Left colon (tissue), 2 donors: ENCODE measurements around the gene ARF5. TPM values are rescaled to one million over a fixed set of nuclear protein-coding genes. Genes with fewer than 3 reads are reported as not detected.
A peak's percentile ranks its signal among the peaks of the same experiment; 100 is the strongest.
"Not testable (repeated sequence)": the region's sequence is repeated elsewhere in the genome, so short reads cannot be mapped to it uniquely, and the experiment has no call there.

Source experiments
- ATAC-seq: fragments of 200-7000 bp; cut with Tn5 transposase; one replicate; pipeline ENCODE4 v1.9.1; 2020; ENCODE audit warnings: mild to moderate bottlenecking, moderate library complexity
- DNase-seq, 2 donors: peaks; one replicate each; pipeline ENCODE4 v3.0.0-alpha.2; 2020
- intact Hi-C, 2 donors: fragments of 100-400 bp; cut with DNase I in 1 of 2; cut with micrococcal nuclease in 1 of 2; formaldehyde crosslinking; loops; one replicate each; pipeline versions ENCODE4 v1.11.2 to v1.14.0; 2022; cut with DNase I, micrococcal nuclease
- long read RNA-seq: library from polyadenylated mRNA; unstranded; transcript quantifications from one replicate; pipeline ENCODE4 v2.0.0, GENCODE V29; 2021
- total RNA-seq, 2 donors: library from RNA; stranded (reverse); fragmentation: NEBNext Ultra II Directional; extraction: Animal tissue kit (Norgen Biotek cat#: 25700); gene quantifications; one replicate each; pipeline ENCODE4 v1.2.1, GENCODE V29; 2021
- donor health status: DM: no; HTN: no; CAD: no.
- donor health status: DM: yes; HTN: yes; CAD: no.

The ARF5 gene
- total RNA-seq: 100 to 1,000 TPM; 164 to 172 TPM
- long read RNA-seq, transcript ARF5-201 (6 exons, 1,103 nt): major isoform, 110 of 134 reads
- long read RNA-seq, partial matches to known transcripts: 18 of 134 reads
- long read RNA-seq, other reads (novel, unspliced or antisense): 3 of 134 reads

DNA sequence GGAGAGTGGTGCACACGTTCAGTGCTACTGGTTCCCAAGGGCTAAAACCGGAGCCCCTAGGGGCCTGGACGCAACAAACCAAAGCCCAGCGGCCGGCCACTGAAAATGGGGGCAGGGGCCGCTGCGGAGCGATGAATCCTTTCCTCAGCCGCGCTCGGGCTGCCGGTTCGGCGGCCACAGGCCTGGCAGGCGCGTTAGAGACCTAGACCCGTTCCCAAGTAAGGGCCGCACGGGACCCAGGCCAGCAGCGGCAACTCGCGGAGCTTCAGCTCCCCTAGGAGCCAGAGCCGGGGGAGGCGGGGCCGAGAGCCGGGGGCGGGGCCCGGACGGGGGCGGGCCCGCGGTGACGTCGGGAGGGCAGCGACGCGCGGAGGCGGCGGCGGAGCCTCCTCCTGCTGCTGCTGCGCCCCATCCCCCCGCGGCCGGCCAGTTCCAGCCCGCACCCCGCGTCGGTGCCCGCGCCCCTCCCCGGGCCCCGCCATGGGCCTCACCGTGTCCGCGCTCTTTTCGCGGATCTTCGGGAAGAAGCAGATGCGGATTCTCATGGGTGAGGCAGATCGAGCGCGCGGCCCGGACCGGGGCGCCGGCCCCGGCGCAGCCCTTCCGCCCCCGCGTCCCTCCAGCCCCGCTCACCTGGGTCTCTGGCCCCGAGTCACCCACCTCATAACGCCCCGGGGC lies at the start of gene ARF5:
ARF5 (plus strand) TSS at position 393 of the 678 bp plus-strand sequence; CDS start at position 481, 88 bp downstream.
- intact Hi-C loops: no loop called here
- peak; percentile 87 to 90 for DNase-seq
- ATAC-seq: peak; percentile 85

DNA sequence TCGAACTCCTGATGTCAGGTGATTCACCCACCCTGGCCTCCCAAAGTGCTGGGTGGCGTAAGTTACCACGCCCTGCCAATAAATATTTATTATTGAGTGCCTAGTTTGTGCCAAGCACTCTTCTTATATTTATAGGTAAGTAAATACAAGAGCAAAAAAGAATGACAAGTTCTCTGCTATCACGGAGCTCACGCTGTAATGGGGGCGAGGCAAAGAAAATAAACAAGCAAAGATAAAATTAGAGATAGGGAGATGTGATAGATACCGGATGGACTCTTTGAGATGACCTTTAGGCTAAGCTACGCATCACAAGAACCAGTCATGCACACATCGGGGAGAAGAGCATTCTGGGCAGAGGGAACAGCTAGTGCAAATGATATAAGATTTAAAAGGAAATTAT lies 49.1 kb upstream of the ARF5 start:
- ATAC-seq: no peak
- DNase-seq: no peak
- intact Hi-C loops: no loop called here

DNA sequence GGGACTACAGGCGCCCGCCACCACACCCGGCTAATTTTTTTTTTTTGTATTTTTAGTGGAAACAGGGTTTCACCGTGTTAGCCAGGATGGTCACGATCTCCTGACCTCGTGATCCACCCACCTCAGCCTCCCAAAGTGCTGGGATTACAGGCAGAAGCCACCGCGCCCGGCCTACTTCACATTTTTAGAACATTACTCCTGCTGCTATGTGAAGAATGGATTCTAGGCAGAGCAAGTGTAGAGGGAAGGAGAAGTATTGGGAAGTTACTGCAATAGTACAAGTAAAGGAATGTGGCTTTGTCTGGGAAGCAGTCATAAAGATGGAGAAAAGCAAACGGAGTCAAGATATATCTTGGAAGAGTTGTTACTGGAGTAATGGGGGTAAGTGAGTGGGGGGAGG lies 47.8 kb upstream of the ARF5 start:
- DNase-seq, intact Hi-C loops, ATAC-seq: not testable (repeated sequence)

DNA sequence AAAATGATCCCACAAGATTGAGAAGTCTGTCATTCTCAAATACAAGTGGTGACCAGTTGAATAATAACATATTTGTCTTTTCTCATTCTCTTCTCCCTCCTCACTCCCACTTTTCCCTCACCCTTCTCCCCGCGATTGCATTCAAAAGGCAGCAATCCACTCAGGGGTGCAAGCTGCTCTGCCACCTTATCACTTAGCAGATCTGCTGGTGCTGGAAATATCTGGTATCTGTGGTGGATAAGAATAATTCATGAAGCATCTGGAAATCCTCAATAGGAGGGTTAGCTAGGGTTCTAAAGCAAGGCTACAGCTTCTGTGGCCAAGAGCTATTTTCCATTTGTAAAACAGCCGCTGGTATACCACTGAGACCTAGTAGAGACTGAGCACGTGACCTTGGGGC lies 46.7 kb upstream of the ARF5 start:
- DNase-seq: no peak
- intact Hi-C loops: no loop called here
- ATAC-seq: no peak

DNA sequence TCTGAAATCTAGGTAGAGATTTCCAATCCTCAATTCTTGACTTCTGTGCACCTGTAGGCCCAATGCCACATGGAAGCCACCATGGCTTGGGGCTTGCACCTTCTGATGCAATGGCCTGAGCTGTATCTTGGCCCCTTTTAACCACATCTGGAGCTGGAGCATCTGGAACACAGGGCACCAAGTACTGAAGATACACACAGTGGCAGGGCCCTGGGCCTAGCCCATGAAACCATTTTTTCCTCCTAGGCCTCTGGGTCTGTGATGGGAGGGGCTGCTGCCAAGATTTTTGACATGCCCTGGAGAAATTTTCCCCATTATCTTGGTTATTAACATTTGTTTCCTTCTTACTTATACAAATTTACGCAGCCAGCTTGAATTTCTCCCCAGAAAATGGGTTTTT lies 41.9 kb upstream of the ARF5 start:
- ATAC-seq (no peak), DNase-seq (no peak)
- intact Hi-C loops: no loop called here

DNA sequence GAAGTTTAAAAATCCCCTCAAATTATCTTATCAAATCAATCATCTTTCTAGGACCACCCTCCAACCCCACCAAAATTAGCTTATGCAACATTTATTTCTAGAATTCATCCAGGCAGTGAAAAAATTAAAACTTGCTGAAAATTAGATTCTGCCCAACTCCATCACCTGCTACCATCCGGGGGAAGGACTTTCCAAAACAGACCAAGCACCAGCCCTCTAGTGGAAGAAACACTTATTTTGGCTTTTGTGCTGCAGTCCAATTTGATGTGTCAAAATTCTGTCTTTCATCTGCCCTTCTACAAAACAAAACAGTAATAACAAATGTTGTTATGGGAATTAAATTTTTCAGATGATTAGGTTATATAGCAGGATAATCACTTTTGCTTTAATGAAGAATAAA lies 38.0 kb upstream of the ARF5 start:
- ATAC-seq (no peak), DNase-seq (no peak)
- intact Hi-C loops: no loop called here

- ATAC-seq (no peak), DNase-seq (no peak)
- intact Hi-C loops: no loop called here
These were observed 36.3 kb upstream of the ARF5 start for GRCh38 chr7:127551941-127552340.

DNA sequence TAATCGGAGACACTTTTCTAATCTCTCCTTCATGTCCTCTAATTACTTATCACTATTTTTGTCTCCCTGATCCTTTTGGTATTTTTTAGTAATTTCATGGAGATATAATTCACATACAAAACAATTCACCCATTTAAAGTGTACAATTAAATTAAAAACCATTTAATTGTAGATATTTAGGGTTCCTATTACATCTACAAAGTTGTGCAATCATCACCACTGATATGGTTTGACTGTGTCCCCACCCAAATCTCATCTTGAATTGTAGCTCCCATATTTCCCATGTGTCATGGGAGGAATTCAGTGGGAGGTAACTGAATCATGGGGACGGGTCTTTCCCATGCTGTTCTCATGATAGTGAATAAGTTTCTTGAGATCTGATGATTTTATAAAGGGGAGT lies 31.8 kb upstream of the ARF5 start:
- intact Hi-C loops: no loop called here

DNA sequence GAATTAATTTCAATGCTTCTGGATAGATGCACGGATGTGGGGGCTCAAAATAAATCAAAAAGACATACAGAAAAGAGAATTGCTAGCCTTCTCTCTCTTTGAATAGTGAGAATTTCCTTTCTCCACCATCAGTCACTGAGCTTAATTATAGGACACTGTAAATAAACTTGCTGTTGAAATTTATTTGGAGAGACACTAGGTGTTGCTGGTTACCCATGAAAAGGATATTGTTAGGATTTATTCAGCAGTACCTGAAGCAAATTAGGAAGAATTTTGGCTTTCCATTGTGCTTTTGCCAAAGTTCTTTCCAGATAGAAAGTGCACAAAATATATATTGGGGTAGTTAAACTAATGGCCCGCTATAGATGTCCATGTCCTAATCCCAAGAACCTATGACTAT lies 30.4 kb upstream of the ARF5 start:
- ATAC-seq: no peak
- intact Hi-C loops: no loop called here
- no peak for DNase-seq

More for the DNA sequence above, 31.8 kb upstream of the ARF5 start:
- DNase-seq (no peak), ATAC-seq (no peak)

DNA sequence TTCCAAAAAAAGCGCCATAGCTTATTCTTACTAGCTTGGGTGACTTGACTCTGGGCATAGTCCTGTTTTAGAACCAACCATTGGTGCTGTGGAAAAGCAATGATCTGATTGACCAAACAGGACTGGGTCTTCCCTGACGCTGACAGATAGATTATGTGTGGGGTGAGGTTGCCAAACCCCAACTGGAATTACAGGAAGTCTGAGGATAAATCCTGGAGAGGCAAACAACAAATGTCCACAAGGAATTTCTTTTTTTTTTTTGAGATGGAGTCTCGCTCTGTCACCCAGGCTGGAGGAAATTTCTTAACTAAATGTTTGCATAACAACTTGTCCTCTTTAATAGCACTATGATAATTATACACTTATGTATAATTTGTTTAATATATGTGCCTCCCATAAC lies 22.0 kb upstream of the ARF5 start:
- no peak for ATAC-seq

GRCh38 chr7:127568034-127568433 lies 20.2 kb upstream of the ARF5 start:
- DNase-seq, ATAC-seq, intact Hi-C loops: not testable (repeated sequence)

More for the DNA sequence above, 22.0 kb upstream of the ARF5 start:
- DNase-seq: no peak
- intact Hi-C loops: no loop called here

DNA sequence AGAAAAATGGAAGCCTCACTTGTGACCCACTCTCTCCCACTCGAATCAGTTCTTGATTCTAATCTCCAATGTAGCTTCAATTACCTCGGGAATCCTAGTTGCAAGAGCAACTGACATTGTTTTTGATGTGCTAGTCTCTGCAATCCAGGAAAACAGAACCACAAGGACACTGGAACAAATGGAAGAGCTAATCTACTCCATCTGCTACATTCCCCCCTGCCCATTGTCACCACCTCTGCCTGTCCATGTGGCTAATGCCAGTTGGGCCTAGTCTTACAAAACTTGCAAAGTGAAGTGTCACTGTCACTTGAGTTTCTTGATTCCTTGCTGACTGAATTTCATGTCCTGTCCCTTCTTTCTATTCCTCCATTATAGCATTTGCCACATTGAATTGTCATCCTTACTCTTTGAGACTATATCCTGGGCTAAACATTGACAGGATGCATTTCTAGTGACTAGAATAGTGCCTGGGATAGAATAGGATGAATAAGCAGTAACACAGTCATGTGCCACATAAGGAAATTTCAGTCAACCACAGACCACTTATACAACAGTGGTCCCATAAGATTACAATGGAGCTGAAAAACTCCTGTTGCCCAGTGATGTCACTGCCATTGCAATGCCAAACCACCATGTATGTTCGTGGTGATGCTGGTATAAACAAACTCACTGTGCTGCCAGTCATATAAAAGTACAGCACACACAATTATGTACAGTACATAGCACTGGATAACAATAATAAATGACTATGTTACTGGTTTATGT lies 16.3 kb upstream of the ARF5 start:
- intact Hi-C loops: no loop called here
- no peak for DNase-seq
- ATAC-seq: no peak

GRCh38 chr7:127578036-127578684 lies 10.1 kb upstream of the ARF5 start:
- DNase-seq (no peak), ATAC-seq (no peak)
- intact Hi-C loops: no loop called here

DNA sequence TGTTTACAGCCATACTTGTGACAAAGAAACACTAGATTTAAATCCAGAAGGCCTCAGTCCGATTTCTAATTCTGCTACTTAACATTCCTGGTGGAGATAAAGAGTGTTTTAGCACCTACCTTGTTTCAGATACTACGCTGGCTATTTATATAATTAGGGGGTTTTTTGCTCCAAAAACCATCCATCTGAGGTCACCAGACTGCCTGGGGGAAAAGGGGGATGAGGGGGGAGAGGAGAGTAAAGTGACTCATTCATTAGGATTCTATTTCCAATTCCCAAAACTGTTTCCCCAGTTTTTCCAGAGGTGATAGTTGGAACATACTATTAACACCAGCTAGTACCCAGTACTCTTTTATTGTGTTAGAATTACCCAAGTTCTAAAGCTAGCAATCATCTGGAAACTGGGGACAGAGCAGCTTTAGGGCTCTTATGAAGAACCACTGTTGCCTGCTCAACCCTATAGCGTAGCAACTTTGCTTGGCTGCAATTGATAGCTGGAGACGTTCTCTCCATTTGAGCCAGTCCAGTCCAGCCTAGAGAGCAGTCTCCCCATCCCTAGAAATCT lies 9.4 kb upstream of the ARF5 start:
- DNase-seq (no peak), ATAC-seq (no peak)
- intact Hi-C loops: no loop called here

- DNase-seq: no peak
- ATAC-seq: no peak
- intact Hi-C loops: no loop called here
These were observed 7.6 kb upstream of the ARF5 start for GRCh38 chr7:127580612-127581011.

GRCh38 chr7:127581716-127582115 lies 6.5 kb upstream of the ARF5 start:
- DNase-seq: no peak
- ATAC-seq: no peak
- intact Hi-C loops: no loop called here

DNA sequence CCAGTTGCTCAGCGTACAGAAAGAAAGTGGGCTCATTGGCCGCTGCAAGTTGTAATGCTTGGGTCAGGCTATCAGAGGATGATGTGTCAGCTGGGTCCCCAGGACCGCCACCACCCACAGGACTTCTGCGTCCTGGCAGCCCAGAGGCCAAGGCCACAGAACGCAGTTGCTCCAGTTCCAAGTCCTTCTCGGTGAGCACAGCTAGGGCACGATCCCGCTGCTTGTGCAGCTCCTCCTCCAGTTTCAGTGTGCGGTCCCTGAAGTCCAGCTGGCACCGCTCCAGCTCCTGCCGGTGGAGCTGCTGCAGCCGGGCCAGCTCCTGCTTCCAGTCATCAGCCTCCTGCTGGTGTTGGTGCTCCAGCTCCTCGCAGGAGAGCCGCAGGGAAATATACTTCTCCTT lies 5.8 kb upstream of the ARF5 start:
- DNase-seq (no peak), ATAC-seq (no peak)
- intact Hi-C loops: no loop called here

GRCh38 chr7:127584648-127585043 lies 3.6 kb upstream of the ARF5 start:
- DNase-seq: no peak
- intact Hi-C loops: no loop called here
- ATAC-seq: no peak
